Lower lobe of right lung (tissue), 2 donors: ENCODE results near the gene TNNT2. TPM values are rescaled to one million over a fixed set of nuclear protein-coding genes. Genes with fewer than 3 reads are reported as not detected.
A peak's percentile ranks its signal among the peaks of the same experiment; 100 is the strongest.

Source experiments
- ATAC-seq, 2 donors: fragments of 200-7000 bp; cut with Tn5 transposase; one replicate each; pipeline ENCODE4 v1.9.1; 2020 to 2022; ENCODE audit warnings: mild to moderate bottlenecking in 2 of 2, moderate library complexity in 2 of 2
- DNase-seq: peaks from one replicate; pipeline ENCODE4 v3.0.0-alpha.2; 2020
- H3K27ac ChIP-seq: fragments of 200-600 bp; one replicate; pipeline ENCODE4 v1.8.0; 2022
- H3K27me3 ChIP-seq: fragments of 200-600 bp; one replicate; pipeline ENCODE4 v1.8.0; 2022; ENCODE audit warnings: low read depth
- H3K36me3 ChIP-seq: fragments of 200-600 bp; one replicate; pipeline ENCODE4 v1.8.0; 2022; ENCODE audit warnings: mild to moderate bottlenecking
- H3K4me1 ChIP-seq: fragments of 200-600 bp; one replicate; pipeline ENCODE4 v1.8.0; 2022
- H3K4me3 ChIP-seq: fragments of 200-600 bp; one replicate; pipeline ENCODE4 v1.8.0; 2022; ENCODE audit warnings: mild to moderate bottlenecking
- H3K9me3 ChIP-seq: fragments of 200-600 bp; one replicate; pipeline ENCODE4 v1.8.0; 2022
- CTCF ChIP-seq: fragments of 200-600 bp; IDR thresholded peaks from one replicate; pipeline ENCODE4 v1.8.0; 2022; ENCODE audit warnings: antibody characterized with exemption, mild to moderate bottlenecking
- intact Hi-C: fragments of 100-400 bp; cut with DNase I; formaldehyde crosslinking; loops from one replicate; pipeline ENCODE4 v1.11.0; 2022
- total RNA-seq: library from RNA; stranded (reverse); fragmentation: NEBNext Ultra II Directional; extraction: Animal tissue kit (Norgen Biotek cat#: 25700); gene quantifications from one replicate; pipeline ENCODE4 v1.2.1, GENCODE V29; 2021
- donor health status: DM: no; HTN: yes; CAD: no; lungs with severe emphysema.

TNNT2 gene
- total RNA-seq, 1 donor from 2014 or later: 6.4 TPM

DNA sequence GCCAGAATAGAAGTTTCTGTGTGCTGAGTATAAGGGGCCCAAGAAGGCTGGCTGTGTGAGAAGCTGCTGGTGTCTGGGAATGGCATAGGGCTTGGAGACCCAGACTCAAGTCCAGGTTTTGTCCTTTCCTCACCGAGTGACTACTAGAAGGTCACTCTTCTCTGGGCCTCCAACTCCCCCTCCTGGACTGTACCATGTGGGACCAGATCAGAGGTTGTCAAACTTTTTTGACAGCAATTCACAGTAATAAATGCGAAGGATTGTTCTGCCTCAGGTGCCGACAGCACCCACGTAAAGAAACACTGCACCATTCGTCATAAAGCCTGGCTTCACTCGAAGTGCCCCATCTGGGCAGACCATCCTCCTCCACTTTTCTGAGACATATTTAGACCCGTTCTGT lies 65.2 kb downstream of the TNNT2 start:
- intact Hi-C loops: no loop called here
- DNase-seq: peak; percentile 10
- Histone ChIP-seq H3K9me3 (no peaks in the 10 kb centered on the region), H3K27me3 (no peaks in the 10 kb centered on the region), H3K36me3 (no peaks in the 10 kb centered on the region), H3K4me3 (no peak overlapping the region), H3K27ac (no peak overlapping the region), H3K4me1 (peaks cover 46% of the 10 kb centered on the region)
- no peak for TF ChIP-seq CTCF
- ATAC-seq: no peak

DNA sequence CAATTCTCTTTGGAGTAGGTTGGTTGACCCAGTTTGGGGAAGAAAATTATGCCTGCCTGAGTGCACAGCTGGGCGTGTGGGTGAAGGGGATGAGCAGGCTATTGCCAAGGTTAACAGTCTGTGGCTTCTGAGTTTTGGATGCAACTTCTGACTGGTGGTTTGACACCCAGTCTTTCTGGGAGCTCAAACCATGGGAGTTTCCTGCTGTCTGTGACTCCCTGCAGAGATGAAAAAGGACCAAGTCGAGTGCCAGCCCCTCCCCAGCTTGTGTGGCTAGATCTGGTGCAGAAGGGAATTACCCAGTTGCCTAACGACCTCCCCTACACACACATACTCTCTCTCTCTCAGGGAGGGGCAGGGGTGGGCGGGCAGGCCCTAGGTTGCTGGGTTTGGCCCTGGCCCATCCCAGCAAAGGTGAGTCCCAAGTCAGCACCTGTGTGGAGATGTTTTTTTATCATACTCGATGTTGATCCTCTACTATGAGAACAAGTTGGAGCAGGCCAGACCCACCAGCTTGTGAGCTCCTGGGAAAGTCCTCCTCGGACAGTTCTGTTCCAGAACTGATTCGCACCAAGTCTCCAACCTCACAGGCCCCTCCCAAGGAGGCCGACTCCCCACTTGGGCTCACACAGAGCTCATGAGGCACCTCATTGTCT lies 66.0 kb downstream of the TNNT2 start:
- DNase-seq (peak; percentile 8), ATAC-seq (no peak)
- intact Hi-C loops: no loop called here
- no peak overlapping the region for H3K27ac ChIP-seq
- TF ChIP-seq CTCF: no peak
- peaks cover 48% of the 10 kb centered on the region for H3K4me1 ChIP-seq
- no peaks in the 10 kb centered on the region for H3K36me3 ChIP-seq
- no peak overlapping the region for H3K4me3 ChIP-seq
- no peaks in the 10 kb centered on the region for H3K27me3 ChIP-seq
- no peaks in the 10 kb centered on the region for H3K9me3 ChIP-seq

DNA sequence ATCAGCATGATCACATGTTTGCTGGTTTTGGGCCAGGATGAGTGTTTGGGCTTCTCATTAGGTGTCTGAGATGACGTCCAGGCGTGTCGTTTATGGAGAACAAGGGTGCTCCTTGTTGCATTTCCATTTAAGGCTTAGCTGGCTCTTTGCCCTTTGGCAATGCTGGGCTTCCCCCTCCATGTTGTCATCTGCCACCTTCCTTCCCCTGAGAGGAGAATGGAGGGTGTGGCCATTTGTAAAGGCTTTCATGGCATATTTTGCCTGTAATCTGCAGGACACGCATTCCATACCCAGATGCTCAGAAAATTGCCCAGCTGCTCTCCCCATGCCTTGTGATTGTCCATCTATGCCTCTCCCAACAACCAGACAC lies 66.5 kb downstream of the TNNT2 start:
- peaks cover 51% of the 10 kb centered on the region for H3K4me1 ChIP-seq

GRCh38 chr1:201310251-201310985 lies 67.1 kb downstream of the TNNT2 start:
- no peaks in the 10 kb centered on the region for H3K9me3 ChIP-seq
- ATAC-seq (no peak), DNase-seq (peak; percentile 33)
- H3K27me3 ChIP-seq: no peaks in the 10 kb centered on the region
- H3K36me3 ChIP-seq: no peaks in the 10 kb centered on the region
- intact Hi-C loops: no loop called here
- peaks cover 51% of the 10 kb centered on the region for H3K4me1 ChIP-seq
- no peak overlapping the region for H3K4me3 ChIP-seq
- no peak for TF ChIP-seq CTCF
- H3K27ac ChIP-seq: peak overlapping the region; percentile 39

More for the DNA sequence above, 66.5 kb downstream of the TNNT2 start:
- H3K4me3 ChIP-seq: no peak overlapping the region
- peak; percentile 32 for DNase-seq
- ATAC-seq: peak in 1 of 2 donors; percentile 28
- peak overlapping the region; percentile 39 for H3K27ac ChIP-seq
- H3K27me3 ChIP-seq: no peaks in the 10 kb centered on the region
- intact Hi-C loops: no loop called here
- H3K36me3 ChIP-seq: no peaks in the 10 kb centered on the region
- no peak for TF ChIP-seq CTCF
- no peaks in the 10 kb centered on the region for H3K9me3 ChIP-seq

- DNase-seq (peak; percentile 70), ATAC-seq (peak; percentile 70)
- no peaks in the 10 kb centered on the region for H3K27me3 ChIP-seq
- H3K4me3 ChIP-seq: no peak overlapping the region
- TF ChIP-seq CTCF: peak; percentile 38
- no peaks in the 10 kb centered on the region for H3K9me3 ChIP-seq
- intact Hi-C loops: no loop called here
- H3K4me1 ChIP-seq: peaks cover 51% of the 10 kb centered on the region
- peak overlapping the region; percentile 67 for H3K27ac ChIP-seq
- no peaks in the 10 kb centered on the region for H3K36me3 ChIP-seq
These were observed 68.1 kb downstream of the TNNT2 start for GRCh38 chr1:201309416-201309815.

Other genes starting within 250 kb of the TNNT2 start
- 47.9 TPM for gene TMEM9, start 223.2 kb downstream of the TNNT2 start, total RNA-seq
- gene IGFN1, start 186.9 kb downstream of the TNNT2 start, total RNA-seq: 0.18 TPM
- gene PKP1, start 94.2 kb downstream of the TNNT2 start, total RNA-seq: 2.2 TPM
- gene LAD1, start 21.6 kb upstream of the TNNT2 start, total RNA-seq: 35.3 TPM
- gene TNNI1, start 44.0 kb upstream of the TNNT2 start, total RNA-seq: 0.21 TPM
- 97.1 TPM for gene PHLDA3, start 91.5 kb upstream of the TNNT2 start, total RNA-seq
- 185 TPM for gene CSRP1, start 129.4 kb upstream of the TNNT2 start, total RNA-seq
- 24.5 TPM for gene NAV1, start 161.4 kb upstream of the TNNT2 start, total RNA-seq